Gastrocnemius medialis (tissue), 4 donors: ENCODE measurements around the gene COG4.

Experiments used
- POLR2A ChIP-seq, 2 donors: fragments of 450-650 bp; IDR thresholded peaks; one replicate each; pipeline ENCODE4 v1.6.1; 2017; ENCODE audit warnings: antibody characterized with exemption in 2 of 2, mild to moderate bottlenecking in 2 of 2, moderate library complexity in 2 of 2
- TF ChIP-seq, protein P1 (sequence below), 5 experiments: fragments of 450-650 bp in 3 of 5; fragments of 200-600 bp in 2 of 5; sonication (generic) in 2 of 5; IDR thresholded peaks in 4 of 5; conservative IDR thresholded peaks in 1 of 5; 1 replicate in 4 of 5; 2 replicates in 1 of 5; pipeline ENCODE4 v1.5.1; 2016 to 2019; ENCODE audit warnings: antibody characterized with exemption in 5 of 5, mild to moderate bottlenecking in 3 of 5, moderate library complexity in 3 of 5

DNA sequence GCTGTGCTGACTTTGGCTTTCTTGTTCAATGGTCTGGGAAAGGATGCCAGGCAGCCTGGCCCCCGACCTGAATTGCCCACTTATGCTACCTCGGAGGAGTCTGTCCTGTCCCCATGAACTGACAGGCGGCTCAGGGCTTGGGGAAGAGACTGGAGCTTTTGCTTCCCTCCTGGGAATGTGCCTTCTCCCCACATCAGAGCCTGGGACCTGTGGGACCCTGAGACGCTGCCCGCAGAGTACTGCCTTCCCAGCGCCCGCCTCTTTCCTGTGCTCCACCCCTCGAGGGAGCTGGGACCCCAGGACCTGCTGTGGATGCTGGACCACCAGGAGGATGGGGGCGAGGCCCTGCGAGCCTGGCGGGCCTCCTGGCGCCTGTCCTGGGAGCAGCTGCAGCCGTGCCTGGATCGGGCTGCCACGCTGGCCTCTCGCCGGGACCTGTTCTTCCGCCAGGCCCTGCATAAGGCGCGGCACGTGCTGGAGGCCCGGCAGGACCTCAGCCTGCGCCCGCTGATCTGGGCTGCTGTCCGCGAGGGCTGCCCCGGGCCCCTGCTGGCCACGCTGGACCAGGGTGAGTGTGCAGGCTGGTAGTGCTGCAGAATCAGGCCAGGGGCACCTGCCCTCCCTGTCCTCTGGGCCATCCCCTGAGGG, 50.4 kb downstream of the COG4 start:
- TF ChIP-seq, protein P1, sequence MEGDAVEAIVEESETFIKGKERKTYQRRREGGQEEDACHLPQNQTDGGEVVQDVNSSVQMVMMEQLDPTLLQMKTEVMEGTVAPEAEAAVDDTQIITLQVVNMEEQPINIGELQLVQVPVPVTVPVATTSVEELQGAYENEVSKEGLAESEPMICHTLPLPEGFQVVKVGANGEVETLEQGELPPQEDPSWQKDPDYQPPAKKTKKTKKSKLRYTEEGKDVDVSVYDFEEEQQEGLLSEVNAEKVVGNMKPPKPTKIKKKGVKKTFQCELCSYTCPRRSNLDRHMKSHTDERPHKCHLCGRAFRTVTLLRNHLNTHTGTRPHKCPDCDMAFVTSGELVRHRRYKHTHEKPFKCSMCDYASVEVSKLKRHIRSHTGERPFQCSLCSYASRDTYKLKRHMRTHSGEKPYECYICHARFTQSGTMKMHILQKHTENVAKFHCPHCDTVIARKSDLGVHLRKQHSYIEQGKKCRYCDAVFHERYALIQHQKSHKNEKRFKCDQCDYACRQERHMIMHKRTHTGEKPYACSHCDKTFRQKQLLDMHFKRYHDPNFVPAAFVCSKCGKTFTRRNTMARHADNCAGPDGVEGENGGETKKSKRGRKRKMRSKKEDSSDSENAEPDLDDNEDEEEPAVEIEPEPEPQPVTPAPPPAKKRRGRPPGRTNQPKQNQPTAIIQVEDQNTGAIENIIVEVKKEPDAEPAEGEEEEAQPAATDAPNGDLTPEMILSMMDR (IDR thresholded peaks at IDR 0.05 in 4 of 5, conservative IDR thresholded peaks at IDR 0.05 in 1 of 5), result peak in 2 of 5 experiments; percentile 18 to 33
- no peak for TF ChIP-seq POLR2A (IDR thresholded peaks at IDR 0.05)
